IPS-15b (cell line): Measurements from ENCODE around the gene FMO2.

Experiments
- H3K27me3 ChIP-seq: one replicate; pipeline ENCODE4 v1.6.1; 2013; ENCODE audit warnings: low read length; ENCODE audit not compliant: control insufficient read depth, insufficient read depth
- H3K36me3 ChIP-seq: one replicate; pipeline ENCODE4 v1.6.1; 2013; ENCODE audit warnings: low read length; ENCODE audit not compliant: control insufficient read depth, insufficient read depth
- H3K4me1 ChIP-seq: one replicate; pipeline ENCODE4 v1.6.1; 2013; ENCODE audit warnings: mild to moderate bottlenecking, low read length; ENCODE audit not compliant: control insufficient read depth, insufficient read depth
- H3K4me3 ChIP-seq: one replicate; pipeline ENCODE4 v1.5.1; 2013; ENCODE audit warnings: low read depth, low read length
- H3K9ac ChIP-seq: one replicate; pipeline ENCODE4 v1.6.1; 2013; ENCODE audit warnings: low read depth, mild to moderate bottlenecking, low read length
- H3K9me3 ChIP-seq: one replicate; pipeline ENCODE4 v1.6.1; 2013; ENCODE audit warnings: mild to moderate bottlenecking, low read length; ENCODE audit not compliant: control insufficient read depth, insufficient read depth

The FMO2 gene

DNA sequence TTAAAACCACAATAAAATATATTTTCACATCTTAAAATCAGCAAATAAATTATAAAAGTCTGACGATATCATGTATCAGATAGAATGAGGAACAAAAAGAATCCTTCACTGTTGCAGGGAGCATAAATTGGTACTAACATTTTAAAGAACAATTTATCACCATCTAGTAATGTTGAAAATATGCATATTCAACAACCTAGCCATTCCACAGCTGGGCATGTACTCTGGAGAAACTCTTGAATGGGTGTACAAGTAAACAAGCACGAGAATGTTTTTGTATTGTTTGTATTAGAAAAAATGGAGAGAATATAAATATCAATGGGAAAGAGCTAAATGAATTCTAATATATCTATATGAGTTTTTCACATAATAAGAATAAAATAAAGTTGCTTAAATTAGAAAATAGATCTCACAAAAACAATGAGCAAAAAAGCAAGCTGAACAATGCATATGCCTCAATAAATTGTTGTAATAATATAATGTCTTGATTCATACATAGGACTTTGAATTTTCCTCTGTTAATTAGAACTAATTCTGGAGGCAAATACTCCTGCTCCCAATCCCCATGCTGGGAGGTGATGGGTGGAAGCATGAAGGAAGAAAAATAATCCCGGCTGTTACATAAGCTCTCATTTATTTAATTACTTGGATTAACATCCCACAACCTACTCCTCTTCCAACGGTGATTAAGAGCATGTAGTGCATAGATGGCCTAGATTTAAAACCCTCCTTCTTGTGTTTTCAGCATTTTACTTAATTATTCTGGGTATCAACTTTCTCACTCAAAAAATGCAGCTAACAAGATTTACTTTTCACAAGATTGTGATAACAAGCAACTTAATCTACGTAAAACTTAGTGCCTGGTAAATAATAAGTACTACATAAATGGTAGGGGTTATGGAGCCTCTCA, 5.5 kb upstream of the FMO2 start:
- no peaks in the 10 kb centered on the region for H3K36me3 ChIP-seq
- H3K4me1 ChIP-seq = no peaks in the 10 kb centered on the region
- H3K27me3 ChIP-seq = no peaks in the 10 kb centered on the region
- H3K4me3 ChIP-seq = no peak overlapping the region
- no peak overlapping the region for H3K9ac ChIP-seq
- no peaks in the 10 kb centered on the region for H3K9me3 ChIP-seq

DNA sequence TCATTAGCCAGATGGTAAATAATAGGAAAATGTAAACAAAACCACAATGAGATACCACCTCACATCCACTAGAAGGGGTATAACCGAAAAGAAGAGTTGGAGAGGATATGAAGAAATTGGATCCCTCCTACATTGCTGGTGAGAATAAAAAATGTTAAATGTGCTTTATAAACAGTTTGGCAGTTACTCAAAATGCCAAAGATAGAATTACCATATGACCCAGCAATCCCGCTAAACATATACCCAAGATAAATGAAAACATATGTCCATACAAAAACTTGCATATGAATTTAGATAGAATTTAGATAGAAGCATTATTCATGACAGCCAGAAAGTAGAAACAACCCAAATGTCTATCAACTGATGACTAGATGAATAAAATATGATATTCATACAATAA, 4.4 kb upstream of the FMO2 start:
- H3K4me3 ChIP-seq = no peak overlapping the region
- no peaks in the 10 kb centered on the region for H3K9me3 ChIP-seq
- no peaks in the 10 kb centered on the region for H3K27me3 ChIP-seq

DNA sequence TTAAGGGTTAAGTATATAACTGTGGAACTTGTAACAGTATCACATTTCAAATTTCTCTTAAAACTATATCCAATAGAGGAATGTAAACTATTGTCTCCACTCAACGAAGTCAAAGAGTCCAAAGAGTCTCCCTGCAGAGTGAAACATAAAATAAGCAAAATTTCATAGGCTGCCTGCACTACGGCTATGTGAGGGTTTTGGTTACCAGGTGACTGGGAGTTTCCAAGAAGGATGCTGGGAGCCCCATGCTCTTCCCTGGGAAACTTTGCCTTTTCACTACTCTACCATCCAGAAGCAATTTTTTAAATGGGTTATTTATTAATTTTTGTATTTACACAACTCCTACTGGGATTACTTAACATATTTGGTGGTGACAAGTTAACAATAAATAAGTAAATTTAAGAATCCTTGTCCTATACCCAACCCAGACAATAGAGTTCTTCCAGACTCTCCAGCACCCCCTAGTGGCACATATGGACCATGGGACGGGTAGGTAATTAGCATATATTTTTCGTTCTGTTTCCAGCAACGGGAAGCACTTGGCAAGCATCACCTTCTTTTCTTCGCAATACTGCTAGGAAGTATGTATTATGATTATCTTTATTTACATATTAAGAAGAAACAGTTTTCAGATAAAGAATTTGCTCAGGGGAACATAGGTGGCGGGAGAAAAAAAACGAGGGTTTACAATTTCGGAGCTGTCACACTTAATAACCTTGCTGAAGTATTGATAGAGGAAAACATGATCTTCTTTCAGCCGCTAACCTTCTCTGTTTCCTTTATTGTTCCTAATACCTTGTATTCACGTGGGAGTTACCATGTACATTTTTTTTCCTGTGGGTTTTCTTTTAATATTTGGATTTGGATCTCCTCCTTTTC, 3.5 kb downstream of the FMO2 start:
- H3K36me3 ChIP-seq = no peaks in the 10 kb centered on the region
- H3K9me3 ChIP-seq = no peaks in the 10 kb centered on the region
- H3K27me3 ChIP-seq = no peaks in the 10 kb centered on the region
- H3K4me3 ChIP-seq = no peak overlapping the region
- no peaks in the 10 kb centered on the region for H3K4me1 ChIP-seq
- H3K9ac ChIP-seq = no peak overlapping the region

More for the DNA sequence above, 4.4 kb upstream of the FMO2 start:
- no peaks in the 10 kb centered on the region for H3K4me1 ChIP-seq
- no peak overlapping the region for H3K9ac ChIP-seq
- H3K36me3 ChIP-seq = no peaks in the 10 kb centered on the region

DNA sequence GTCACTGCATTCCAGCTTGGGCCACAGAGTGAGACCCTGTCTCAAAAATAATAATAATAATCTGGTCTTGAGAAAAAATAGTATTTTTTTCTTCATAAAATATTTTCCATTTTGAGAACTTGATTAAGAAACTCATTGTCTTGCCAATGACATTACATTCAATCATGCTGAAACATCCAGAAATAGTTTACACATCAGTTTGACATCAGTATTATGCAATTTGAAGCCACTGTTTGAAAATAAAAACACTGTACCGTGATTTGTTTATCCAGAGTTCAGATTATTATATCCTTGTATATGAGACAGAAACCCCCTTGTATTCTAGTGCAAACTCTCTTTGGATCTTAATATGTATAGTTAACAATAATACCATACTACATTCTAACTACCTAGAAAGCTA, 6.9 kb downstream of the FMO2 start:
- Histone ChIP-seq H3K4me3 (no peak overlapping the region), H3K36me3 (no peaks in the 10 kb centered on the region), H3K27me3 (no peaks in the 10 kb centered on the region)

DNA sequence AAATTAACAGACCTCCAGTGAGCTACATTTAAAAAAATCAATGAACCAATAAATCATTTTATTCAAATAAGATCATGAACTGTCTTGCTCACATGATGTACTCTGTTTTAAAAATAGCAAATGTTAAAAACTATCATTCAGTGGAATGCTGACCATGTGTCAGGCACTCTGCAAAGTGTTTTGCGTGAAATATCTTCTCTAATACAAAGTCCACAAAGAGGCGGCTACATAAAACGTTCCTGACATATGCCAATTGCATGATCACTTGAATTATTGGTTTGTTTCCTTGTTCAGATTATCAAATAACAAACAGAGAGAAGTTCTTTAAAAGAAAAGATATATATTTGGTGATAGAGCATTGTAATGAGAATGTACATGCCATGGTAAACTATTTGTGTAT, 10.7 kb downstream of the FMO2 start:
- no peak overlapping the region for H3K4me3 ChIP-seq
- H3K9ac ChIP-seq = no peak overlapping the region
- no peaks in the 10 kb centered on the region for H3K4me1 ChIP-seq
- H3K9me3 ChIP-seq = no peaks in the 10 kb centered on the region
- no peaks in the 10 kb centered on the region for H3K36me3 ChIP-seq
- H3K27me3 ChIP-seq = no peaks in the 10 kb centered on the region

More for the DNA sequence above, 6.9 kb downstream of the FMO2 start:
- no peak overlapping the region for H3K9ac ChIP-seq
- no peaks in the 10 kb centered on the region for H3K9me3 ChIP-seq
- H3K4me1 ChIP-seq = no peaks in the 10 kb centered on the region

DNA sequence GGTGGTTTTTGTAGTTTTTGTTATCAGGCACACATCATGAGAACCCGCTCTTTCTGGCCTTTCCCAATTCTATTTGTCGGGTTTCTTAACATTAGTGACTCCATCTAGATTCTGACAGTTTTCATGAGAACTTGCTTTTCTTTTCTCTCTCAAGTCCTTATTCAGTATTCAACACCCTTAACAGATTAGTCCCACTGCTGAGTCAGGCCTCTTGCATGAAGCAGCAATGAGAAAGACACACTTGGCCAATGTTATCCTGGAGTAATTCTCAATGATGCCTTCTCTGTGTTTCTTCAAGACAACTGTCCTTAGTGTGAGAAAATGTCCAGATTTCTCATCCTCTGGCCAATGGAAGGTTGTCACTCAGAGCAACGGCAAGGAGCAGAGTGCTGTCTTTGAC, 11.3 kb downstream of the FMO2 start:
- H3K9me3 ChIP-seq = no peaks in the 10 kb centered on the region
- no peak overlapping the region for H3K4me3 ChIP-seq
- no peaks in the 10 kb centered on the region for H3K36me3 ChIP-seq
- no peaks in the 10 kb centered on the region for H3K4me1 ChIP-seq
- H3K9ac ChIP-seq = no peak overlapping the region
- no peaks in the 10 kb centered on the region for H3K27me3 ChIP-seq

DNA sequence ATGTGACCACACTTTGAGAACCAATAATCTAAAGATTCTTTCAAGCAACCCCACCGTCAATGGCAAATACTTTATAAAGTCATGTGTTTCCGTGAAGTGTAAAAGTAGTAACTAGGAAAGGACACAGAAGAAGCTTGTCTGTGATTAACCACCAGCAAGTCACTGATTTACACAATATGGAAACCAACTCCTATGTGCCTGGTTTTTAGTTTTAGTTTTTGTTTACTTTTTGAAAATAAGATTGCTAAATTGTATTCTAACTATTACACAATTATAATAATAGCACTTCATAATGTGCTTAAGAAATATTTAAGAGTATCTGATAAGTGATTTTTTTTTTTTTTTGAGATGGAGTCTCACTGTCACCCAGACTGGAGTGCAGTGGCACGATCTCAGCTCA, 13.0 kb downstream of the FMO2 start:
- H3K4me3 ChIP-seq = no peak overlapping the region
- no peaks in the 10 kb centered on the region for H3K27me3 ChIP-seq
- no peak overlapping the region for H3K9ac ChIP-seq
- H3K36me3 ChIP-seq = no peaks in the 10 kb centered on the region
- H3K4me1 ChIP-seq = no peaks in the 10 kb centered on the region
- no peaks in the 10 kb centered on the region for H3K9me3 ChIP-seq

DNA sequence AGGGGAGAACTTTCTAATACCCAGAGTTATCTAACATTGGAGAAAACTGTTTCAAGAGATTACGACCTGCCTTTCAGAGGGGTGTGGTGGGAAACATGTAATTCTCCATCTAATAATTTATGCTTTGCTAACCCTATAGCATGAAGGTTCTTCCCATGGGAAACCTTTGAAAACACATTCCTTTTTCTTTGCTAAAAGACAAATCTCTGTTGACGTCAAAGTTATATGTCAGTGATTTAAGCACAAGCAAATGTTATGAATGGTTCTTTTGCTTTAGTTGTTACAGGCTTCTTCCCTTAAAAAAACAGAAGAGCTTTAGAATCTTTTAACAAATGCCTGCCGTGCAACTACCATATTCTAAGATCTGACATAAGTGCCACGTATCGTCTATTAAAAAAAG, 19.2 kb downstream of the FMO2 start:
- no peaks in the 10 kb centered on the region for H3K27me3 ChIP-seq
- H3K36me3 ChIP-seq = no peaks in the 10 kb centered on the region
- no peak overlapping the region for H3K4me3 ChIP-seq
- H3K4me1 ChIP-seq = no peaks in the 10 kb centered on the region
- no peak overlapping the region for H3K9ac ChIP-seq
- no peaks in the 10 kb centered on the region for H3K9me3 ChIP-seq

DNA sequence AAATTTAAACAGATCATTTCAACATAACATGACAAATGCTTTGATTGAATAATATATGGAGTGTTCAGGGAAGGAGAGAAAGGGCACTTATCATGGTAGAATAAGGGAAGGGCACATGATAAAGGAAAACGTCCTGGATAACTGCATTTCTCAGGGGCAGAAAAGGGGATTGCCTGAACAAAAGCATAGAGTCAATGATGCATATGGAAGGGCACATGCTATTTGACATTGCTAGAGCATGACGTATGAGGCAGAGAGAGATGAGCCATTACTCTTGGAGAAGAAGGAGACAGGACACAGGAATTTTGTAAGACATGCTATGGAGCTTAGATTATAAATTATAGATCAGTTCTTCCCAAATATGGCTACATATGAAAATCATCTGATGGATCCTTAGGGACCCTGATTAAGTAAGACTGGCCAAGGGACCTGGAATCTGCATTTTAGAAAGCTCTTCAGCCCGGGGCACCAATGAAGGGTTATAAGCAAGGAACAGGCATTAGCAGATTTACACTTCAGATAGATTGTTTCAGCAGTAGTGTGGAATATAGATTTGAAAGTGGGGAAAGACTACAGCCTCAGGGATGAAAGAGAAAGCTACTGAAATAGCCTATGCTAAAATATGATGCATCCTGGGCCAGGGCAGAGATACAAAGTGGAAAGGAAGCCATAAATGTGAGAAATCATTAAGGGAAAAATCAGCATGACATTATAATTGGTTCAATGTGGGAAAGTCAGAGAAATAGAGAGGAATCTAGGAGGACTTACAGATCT, 21.3 kb downstream of the FMO2 start:
- Histone ChIP-seq H3K4me1 (peaks cover 9% of the 10 kb centered on the region), H3K27me3 (no peaks in the 10 kb centered on the region), H3K4me3 (no peak overlapping the region), H3K36me3 (no peaks in the 10 kb centered on the region), H3K9ac (no peak overlapping the region), H3K9me3 (no peaks in the 10 kb centered on the region)

DNA sequence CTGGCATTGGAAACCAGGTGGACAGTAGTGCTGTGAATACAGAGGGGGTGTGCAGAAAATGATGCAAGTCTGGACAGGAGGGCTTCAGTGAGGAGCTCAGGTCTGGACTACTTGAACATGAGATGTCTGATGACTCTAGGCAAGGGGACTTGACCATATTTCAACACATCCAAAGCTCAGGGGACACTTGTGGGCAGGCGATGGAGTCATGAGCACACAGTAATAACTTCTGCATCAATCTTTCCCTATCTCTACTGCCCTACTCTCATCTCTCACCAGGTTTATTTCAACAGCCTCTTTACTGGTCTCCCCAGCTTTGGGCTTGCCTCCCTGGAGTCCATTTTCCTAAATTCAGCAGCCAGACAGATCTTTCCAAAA, 21.9 kb downstream of the FMO2 start:
- no peak overlapping the region for H3K9ac ChIP-seq
- no peaks in the 10 kb centered on the region for H3K9me3 ChIP-seq
- peaks cover 9% of the 10 kb centered on the region for H3K4me1 ChIP-seq
- H3K27me3 ChIP-seq = no peaks in the 10 kb centered on the region
- no peak overlapping the region for H3K4me3 ChIP-seq
- H3K36me3 ChIP-seq = no peaks in the 10 kb centered on the region

DNA sequence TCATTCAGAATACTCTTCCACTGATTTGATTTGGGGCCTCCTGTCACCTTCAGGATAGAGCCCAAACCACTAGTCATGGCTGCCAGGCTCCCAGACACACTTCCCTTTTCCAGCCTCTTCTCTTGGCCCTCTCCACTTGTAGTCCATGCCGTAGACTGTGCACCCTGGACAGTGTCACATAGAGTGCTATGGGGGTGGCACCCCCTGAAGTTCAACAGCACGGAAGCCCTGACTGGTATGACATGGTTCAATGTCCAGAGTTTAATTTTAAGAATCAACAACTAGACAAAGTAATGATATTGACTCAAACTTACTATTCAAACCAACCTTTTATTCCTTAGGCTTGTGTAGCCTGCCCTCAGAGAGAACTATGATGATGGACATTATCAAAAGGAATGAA, 22.3 kb downstream of the FMO2 start:
- no peaks in the 10 kb centered on the region for H3K36me3 ChIP-seq
- H3K4me3 ChIP-seq = no peak overlapping the region
- H3K27me3 ChIP-seq = no peaks in the 10 kb centered on the region
- no peak overlapping the region for H3K9ac ChIP-seq
- peaks cover 9% of the 10 kb centered on the region for H3K4me1 ChIP-seq
- no peaks in the 10 kb centered on the region for H3K9me3 ChIP-seq
